Neural crest cell (in vitro differentiated cells): Measurements from ENCODE around the gene NUAK1. TPM values are rescaled to one million over a fixed set of nuclear protein-coding genes. Genes with fewer than 3 reads are reported as not detected.
A peak's percentile ranks its signal among the peaks of the same experiment; 100 is the strongest.

Experiments used
- DNase-seq: peaks from one replicate; pipeline ENCODE4 v3.0.0; 2021; ENCODE audit warnings: low read depth, mixed read lengths, low spot score
- H3K27ac Mint-ChIP-seq: one replicate; pipeline ENCODE4 v1.8.0; 2021; ENCODE audit warnings: mild to moderate bottlenecking, mixed read lengths; ENCODE audit not compliant: unreplicated experiment
- H3K27me3 Mint-ChIP-seq: 2 replicates; pipeline ENCODE4 v1.8.0; 2021; ENCODE audit warnings: low read depth, mild to moderate bottlenecking, mixed read lengths
- H3K36me3 Mint-ChIP-seq: 2 replicates; pipeline ENCODE4 v1.8.0; 2021; ENCODE audit warnings: low read depth, mild to moderate bottlenecking, mixed read lengths
- H3K4me1 Mint-ChIP-seq: 2 replicates; pipeline ENCODE4 v1.8.0; 2021; ENCODE audit warnings: mixed read lengths
- H3K4me3 Mint-ChIP-seq: one replicate; pipeline ENCODE4 v1.8.0; 2021; ENCODE audit warnings: mild to moderate bottlenecking, mixed read lengths
- H3K9me3 Mint-ChIP-seq: 2 replicates; pipeline ENCODE4 v1.8.0; 2021; ENCODE audit warnings: mixed read lengths
- CTCF ChIP-seq: fragments of 200-600 bp; sonication (generic); conservative IDR thresholded peaks from 2 replicates; pipeline ENCODE4 v1.5.0; 2021; ENCODE audit warnings: antibody characterized with exemption, mild to moderate bottlenecking
- total RNA-seq: library from RNA; stranded (reverse); gene quantifications from 2 replicates; pipeline ENCODE4 v1.2.1, GENCODE V29; 2021

Gene NUAK1
- total RNA-seq, 1 donor from 2014 or later = 35.6 TPM

DNA sequence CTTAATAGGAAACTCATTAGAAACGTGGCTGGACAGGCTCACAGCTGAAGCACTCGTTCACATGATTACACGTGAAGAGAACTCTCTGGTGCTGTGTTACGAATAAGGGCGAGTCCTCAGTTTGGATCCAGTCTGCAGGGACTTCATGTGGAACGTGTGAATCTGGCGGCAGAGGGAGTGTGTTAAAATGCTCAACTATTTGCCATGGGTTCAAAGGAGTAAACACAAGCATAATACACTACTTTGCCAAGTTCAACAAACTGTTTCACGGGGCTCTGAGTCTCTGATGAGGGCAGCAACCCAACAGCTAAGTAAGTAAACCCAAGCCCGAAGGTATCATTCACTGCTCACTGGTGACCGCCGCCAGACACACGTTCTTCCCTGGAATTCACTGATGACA lies 42.4 kb downstream of the NUAK1 start:
- Mint-ChIP-seq H3K27ac (no peak overlapping the region), H3K9me3 (no peaks in the 10 kb centered on the region), H3K27me3 (peaks cover 8% of the 10 kb centered on the region), H3K4me3 (peak overlapping the region; percentile 20), H3K4me1 (peaks cover 77% of the 10 kb centered on the region), H3K36me3 (peaks cover 29% of the 10 kb centered on the region)
- TF ChIP-seq CTCF = no peak
- no peak for DNase-seq

DNA sequence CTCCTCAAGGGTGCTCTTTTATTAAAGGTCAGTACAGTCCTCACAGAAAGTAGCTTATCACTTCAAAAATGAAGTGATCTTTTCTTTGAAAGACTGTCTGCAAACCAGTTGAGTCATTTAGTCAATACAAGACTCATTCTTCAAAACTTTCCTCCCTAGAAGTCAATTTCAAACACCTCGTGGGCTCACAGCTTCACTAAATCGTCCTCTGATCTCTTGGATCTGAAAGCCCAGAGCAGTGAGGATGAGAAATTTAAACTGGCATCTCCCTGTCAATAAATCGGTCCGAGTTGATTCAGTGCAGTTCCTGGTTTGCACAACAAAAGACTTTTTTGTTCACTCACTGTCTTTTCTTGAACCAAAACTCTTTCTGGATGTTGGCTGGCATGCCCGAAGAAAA lies 44.5 kb downstream of the NUAK1 start:
- H3K9me3 Mint-ChIP-seq = no peaks in the 10 kb centered on the region
- H3K4me3 Mint-ChIP-seq = peak overlapping the region; percentile 7
- no peak for TF ChIP-seq CTCF
- H3K27me3 Mint-ChIP-seq = no peaks in the 10 kb centered on the region
- H3K36me3 Mint-ChIP-seq = peaks cover 24% of the 10 kb centered on the region
- no peak for DNase-seq
- H3K27ac Mint-ChIP-seq = no peak overlapping the region
- peaks cover 74% of the 10 kb centered on the region for H3K4me1 Mint-ChIP-seq

GRCh38 chr12:106093246-106093645 lies 45.5 kb downstream of the NUAK1 start:
- Mint-ChIP-seq H3K27ac (no peak overlapping the region), H3K9me3 (no peaks in the 10 kb centered on the region), H3K36me3 (peaks cover 21% of the 10 kb centered on the region), H3K27me3 (no peaks in the 10 kb centered on the region), H3K4me3 (no peak overlapping the region), H3K4me1 (peaks cover 65% of the 10 kb centered on the region)
- no peak for DNase-seq
- no peak for TF ChIP-seq CTCF

DNA sequence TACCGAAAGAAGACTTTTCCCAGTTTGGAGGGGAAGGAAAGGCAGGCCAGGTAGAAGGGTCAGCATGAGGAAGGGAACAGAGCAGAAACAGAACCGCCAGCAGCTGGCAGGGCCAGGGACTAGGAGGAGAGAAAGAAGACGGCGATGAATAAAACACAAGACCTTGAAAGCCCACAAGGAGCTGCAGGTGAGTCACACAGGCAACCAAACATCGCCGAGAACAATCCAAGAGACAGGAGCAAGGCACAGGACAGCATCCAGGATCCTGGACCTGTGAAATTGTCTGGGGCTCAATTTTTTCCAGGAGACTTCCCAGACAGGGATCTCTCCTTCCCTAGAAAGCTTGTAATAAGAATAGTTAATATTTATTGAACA lies 47.3 kb downstream of the NUAK1 start:
- Mint-ChIP-seq H3K4me1 (peaks cover 62% of the 10 kb centered on the region), H3K9me3 (no peaks in the 10 kb centered on the region), H3K36me3 (peaks cover 15% of the 10 kb centered on the region), H3K27me3 (no peaks in the 10 kb centered on the region), H3K27ac (no peak overlapping the region), H3K4me3 (no peak overlapping the region)
- no peak for TF ChIP-seq CTCF
- no peak for DNase-seq

DNA sequence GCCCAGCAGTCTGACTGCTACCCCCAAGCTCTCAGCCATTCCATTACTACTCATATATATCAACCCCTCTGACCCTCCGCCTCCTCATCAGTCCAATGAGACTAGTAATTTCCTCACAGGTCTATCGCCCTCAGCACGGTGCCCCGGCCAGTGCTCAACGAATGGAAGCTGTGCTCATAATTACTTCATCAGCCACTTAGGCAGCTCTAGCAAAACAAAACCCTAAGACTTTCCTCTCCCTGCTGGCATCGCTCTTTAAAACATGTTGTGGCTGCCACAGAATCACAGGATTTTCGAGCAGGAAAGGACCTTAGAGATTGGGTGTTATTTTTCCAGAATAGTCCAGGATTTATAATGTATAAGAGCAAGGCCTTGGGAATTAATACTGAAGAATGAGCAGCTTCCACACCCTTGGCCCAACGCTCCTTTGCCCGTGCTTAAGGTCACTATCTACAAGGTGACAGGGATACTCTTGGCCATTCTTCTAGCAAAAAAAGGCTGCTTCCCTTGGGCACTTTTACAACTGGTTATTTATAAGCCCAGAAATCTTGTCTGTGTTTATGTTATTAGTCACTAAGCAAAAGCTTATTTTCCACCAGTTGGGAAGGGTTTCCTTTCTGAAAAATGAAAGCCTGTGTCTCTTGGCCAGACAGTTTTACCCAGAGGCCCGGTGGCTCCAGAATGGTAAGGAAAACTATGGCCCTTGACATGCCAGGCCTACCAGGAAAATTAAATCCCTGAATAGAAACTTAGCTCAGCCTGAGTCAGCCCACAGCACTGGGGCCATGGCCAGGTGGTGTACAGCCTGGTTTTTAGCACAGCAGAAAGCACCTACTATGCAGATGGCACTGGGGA lies 47.9 kb downstream of the NUAK1 start:
- no peak for DNase-seq
- Mint-ChIP-seq H3K4me3 (no peak overlapping the region), H3K4me1 (peaks cover 56% of the 10 kb centered on the region), H3K27me3 (no peaks in the 10 kb centered on the region), H3K9me3 (no peaks in the 10 kb centered on the region), H3K27ac (no peak overlapping the region), H3K36me3 (peaks cover 10% of the 10 kb centered on the region)
- no peak for TF ChIP-seq CTCF
